ENCODE results near the gene UNC45A.

GRCh38 chr15:90955624-90956273 lies 20.7 kb downstream of the UNC45A start:
- TF ChIP-seq, protein P1, sequence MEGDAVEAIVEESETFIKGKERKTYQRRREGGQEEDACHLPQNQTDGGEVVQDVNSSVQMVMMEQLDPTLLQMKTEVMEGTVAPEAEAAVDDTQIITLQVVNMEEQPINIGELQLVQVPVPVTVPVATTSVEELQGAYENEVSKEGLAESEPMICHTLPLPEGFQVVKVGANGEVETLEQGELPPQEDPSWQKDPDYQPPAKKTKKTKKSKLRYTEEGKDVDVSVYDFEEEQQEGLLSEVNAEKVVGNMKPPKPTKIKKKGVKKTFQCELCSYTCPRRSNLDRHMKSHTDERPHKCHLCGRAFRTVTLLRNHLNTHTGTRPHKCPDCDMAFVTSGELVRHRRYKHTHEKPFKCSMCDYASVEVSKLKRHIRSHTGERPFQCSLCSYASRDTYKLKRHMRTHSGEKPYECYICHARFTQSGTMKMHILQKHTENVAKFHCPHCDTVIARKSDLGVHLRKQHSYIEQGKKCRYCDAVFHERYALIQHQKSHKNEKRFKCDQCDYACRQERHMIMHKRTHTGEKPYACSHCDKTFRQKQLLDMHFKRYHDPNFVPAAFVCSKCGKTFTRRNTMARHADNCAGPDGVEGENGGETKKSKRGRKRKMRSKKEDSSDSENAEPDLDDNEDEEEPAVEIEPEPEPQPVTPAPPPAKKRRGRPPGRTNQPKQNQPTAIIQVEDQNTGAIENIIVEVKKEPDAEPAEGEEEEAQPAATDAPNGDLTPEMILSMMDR (conservative IDR thresholded peaks at IDR 0.05; ENCODE audit: low read depth, low read length) = no peak
- TF ChIP-seq, protein P2, sequence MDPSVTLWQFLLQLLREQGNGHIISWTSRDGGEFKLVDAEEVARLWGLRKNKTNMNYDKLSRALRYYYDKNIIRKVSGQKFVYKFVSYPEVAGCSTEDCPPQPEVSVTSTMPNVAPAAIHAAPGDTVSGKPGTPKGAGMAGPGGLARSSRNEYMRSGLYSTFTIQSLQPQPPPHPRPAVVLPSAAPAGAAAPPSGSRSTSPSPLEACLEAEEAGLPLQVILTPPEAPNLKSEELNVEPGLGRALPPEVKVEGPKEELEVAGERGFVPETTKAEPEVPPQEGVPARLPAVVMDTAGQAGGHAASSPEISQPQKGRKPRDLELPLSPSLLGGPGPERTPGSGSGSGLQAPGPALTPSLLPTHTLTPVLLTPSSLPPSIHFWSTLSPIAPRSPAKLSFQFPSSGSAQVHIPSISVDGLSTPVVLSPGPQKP (IDR thresholded peaks at IDR 0.05; ENCODE audit: borderline replicate concordance, low read depth, low read length) = no peak

Measured in IMR-90 (cell line).